ENCODE results near the gene SLC10A7. TPM values are rescaled to one million over a fixed set of nuclear protein-coding genes. Genes with fewer than 3 reads are reported as not detected.

SLC10A7 gene
- total and polyA plus RNA-seq, 2 of the 8 experiments (the other 6 are each of a cell fraction or from before 2014, with no cell fraction given) = 2.5 to 2.9 TPM

- TF ChIP-seq EP300 (IDR thresholded peaks at IDR 0.05; ENCODE audit: borderline replicate concordance in 1 of 2, low read depth in 2 of 2, low read length in 2 of 2) (no peak), RBBP5 (IDR thresholded peaks at IDR 0.05; ENCODE audit: borderline replicate concordance, low read depth, low read length) (no peak), CREB1 (IDR thresholded peaks at IDR 0.05) (no peak), CHD7 (IDR thresholded peaks at IDR 0.05; ENCODE audit: insufficient replicate concordance, low read length) (no peak), E2F6 (IDR thresholded peaks at IDR 0.05) (peak; percentile 42; the same call in 1 of the 2 replicates), SIRT6 (IDR thresholded peaks at IDR 0.05; ENCODE audit: low read length) (no peak), MAFK (IDR thresholded peaks at IDR 0.05; ENCODE audit: low read depth, low read length) (no peak), PHF8 (conservative IDR thresholded peaks at IDR 0.05; ENCODE audit: low read depth, low read length) (no peak), POLR2AphosphoS5 (IDR thresholded peaks at IDR 0.05; ENCODE audit: low read depth, low read length) (no peak), RAD21 (IDR thresholded peaks at IDR 0.05 in 1 of 2, conservative IDR thresholded peaks at IDR 0.05 in 1 of 2; ENCODE audit: low read depth in 2 of 2, low read length in 2 of 2) (peak; percentile 56 to 65), RXRA (IDR thresholded peaks at IDR 0.05; ENCODE audit: insufficient read depth, low read depth, low read length) (no peak)
Observed at GRCh38 chr4:146545102-146545501, 23.4 kb upstream of the SLC10A7 start (continued).
